Immature natural killer cell (primary cell): ENCODE results near the gene PLK3. TPM values are rescaled to one million over a fixed set of nuclear protein-coding genes. Genes with fewer than 3 reads are reported as not detected.
"Not testable (repeated sequence)": the region's sequence is repeated elsewhere in the genome, so short reads cannot be mapped to it uniquely, and the experiment has no call there.

Experiments
- DNase-seq, 3 donors: peaks; one replicate each; pipeline ENCODE4 v3.0.0; 2022; ENCODE audit warnings: mixed read lengths in 1 of 3
- H3K27ac Mint-ChIP-seq, 6 donors: one replicate each; pipeline ENCODE4 v1.8.0; 2020; ENCODE audit warnings: mixed read lengths in 6 of 6, mild to moderate bottlenecking in 5 of 6, inconsistent platforms in 4 of 6, moderate library complexity in 3 of 6
- H3K27me3 Mint-ChIP-seq, 3 donors: one replicate each; pipeline ENCODE4 v1.8.0; 2020 to 2021; ENCODE audit warnings: low read depth in 3 of 3, mild to moderate bottlenecking in 3 of 3, mixed read lengths in 3 of 3, moderate library complexity in 3 of 3, inconsistent platforms in 1 of 3
- H3K36me3 Mint-ChIP-seq, 3 donors: one replicate each; pipeline ENCODE4 v1.8.0; 2020; ENCODE audit warnings: mixed read lengths in 3 of 3, inconsistent platforms in 2 of 3, mild to moderate bottlenecking in 2 of 3
- H3K4me1 Mint-ChIP-seq, 2 donors: one replicate each; pipeline ENCODE4 v1.8.0; 2020; ENCODE audit warnings: inconsistent platforms in 2 of 2, mild to moderate bottlenecking in 2 of 2, mixed read lengths in 2 of 2, moderate library complexity in 1 of 2
- H3K4me3 Mint-ChIP-seq, 5 donors: one replicate each; pipeline ENCODE4 v1.8.0; 2020; ENCODE audit warnings: mild to moderate bottlenecking in 5 of 5, mixed read lengths in 5 of 5, inconsistent platforms in 3 of 5, moderate library complexity in 3 of 5
- H3K9me3 Mint-ChIP-seq, 6 donors: one replicate each; pipeline ENCODE4 v1.8.0; 2020; ENCODE audit warnings: mild to moderate bottlenecking in 6 of 6, mixed read lengths in 6 of 6, inconsistent platforms in 4 of 6, moderate library complexity in 3 of 6
- polyA plus RNA-seq, 3 donors: library from polyadenylated mRNA; unstranded; fragments of 300-500 nt; fragmentation: Illumina TruSeq; gene quantifications; one replicate each; pipeline ENCODE4 v1.2.3, GENCODE V29; 2021

The PLK3 gene
- polyA plus RNA-seq, 3 donors from 2014 or later, result 2.1 to 5.0 (median 2.1) TPM

- peaks cover 35 to 50% of the 10 kb centered on the region in 2 donors for H3K4me1 Mint-ChIP-seq
- peak within 1 kb of the TSS; percentile 91 to 98 (median 96) for H3K27ac Mint-ChIP-seq
- peaks cover 0 to 3% (median 0%) of the 10 kb centered on the region in 3 donors for H3K36me3 Mint-ChIP-seq
- H3K27me3 Mint-ChIP-seq, result peaks cover 0 to 7% (median 3%) of the 10 kb centered on the region in 3 donors
- peak within 1 kb of the TSS; percentile 56 to 76 (median 66) for H3K4me3 Mint-ChIP-seq
- no peaks in the 10 kb centered on the region for H3K9me3 Mint-ChIP-seq
- DNase-seq, result no peak
Measured at GRCh38 chr1:44808063-44808937, 8.1 kb downstream of the PLK3 start, which contains the start of gene BTBD19. Gene BTBD19, plus strand, starts transcription at chr1:44808523. Its CDS starts 298 bp downstream, at chr1:44808821.

GRCh38 chr1:44808938-44809917, 9.1 kb downstream of the PLK3 start:
- H3K4me3 Mint-ChIP-seq, result peak overlapping the region; percentile 56 to 76 (median 66)
- peaks cover 41 to 56% of the 10 kb centered on the region in 2 donors for H3K4me1 Mint-ChIP-seq
- H3K36me3 Mint-ChIP-seq, result peaks cover 0 to 3% (median 0%) of the 10 kb centered on the region in 3 donors
- peaks cover 0 to 7% (median 3%) of the 10 kb centered on the region in 3 donors for H3K27me3 Mint-ChIP-seq
- no peaks in the 10 kb centered on the region for H3K9me3 Mint-ChIP-seq
- DNase-seq, result peak; percentile 73 to 82 (median 79)
- peak overlapping the region; percentile 91 to 98 (median 96) for H3K27ac Mint-ChIP-seq

- H3K9me3 Mint-ChIP-seq, result no peaks in the 10 kb centered on the region
- no peak overlapping the region for H3K4me3 Mint-ChIP-seq
- H3K27ac Mint-ChIP-seq, result peak overlapping the region; percentile 67 to 98 (median 96)
- peaks cover 0 to 7% (median 7%) of the 10 kb centered on the region in 3 donors for H3K27me3 Mint-ChIP-seq
- peaks cover 0 to under 1% (median 0%) of the 10 kb centered on the region in 3 donors for H3K36me3 Mint-ChIP-seq
- H3K4me1 Mint-ChIP-seq, result peaks cover 49 to 62% of the 10 kb centered on the region in 2 donors
- no peak for DNase-seq
Measured at GRCh38 chr1:44810101-44810761, 10.1 kb downstream of the PLK3 start.

GRCh38 chr1:44810762-44811105, 10.6 kb downstream of the PLK3 start:
- Mint-ChIP-seq H3K4me1 (peaks cover 52 to 64% of the 10 kb centered on the region in 2 donors), H3K27ac (peak overlapping the region; percentile 27 to 98 (median 72)), H3K4me3 (peak overlapping the region in 1 of 5 donors; percentile 69)
- DNase-seq, H3K9me3 Mint-ChIP-seq, H3K27me3 Mint-ChIP-seq, H3K36me3 Mint-ChIP-seq: not testable (repeated sequence)

GRCh38 chr1:44811234-44811633, 11.1 kb downstream of the PLK3 start:
- H3K27ac Mint-ChIP-seq, result peak overlapping the region; percentile 14 to 98 (median 50)
- peak overlapping the region in 4 of 5 donors; percentile 33 to 69 (median 48) for H3K4me3 Mint-ChIP-seq
- peaks cover 52 to 64% of the 10 kb centered on the region in 2 donors for H3K4me1 Mint-ChIP-seq
- H3K36me3 Mint-ChIP-seq, result no peaks in the 10 kb centered on the region
- no peaks in the 10 kb centered on the region for H3K9me3 Mint-ChIP-seq
- H3K27me3 Mint-ChIP-seq, result peaks cover 0 to 8% (median 7%) of the 10 kb centered on the region in 3 donors
- DNase-seq, result no peak

GRCh38 chr1:44812822-44813543, 12.8 kb downstream of the PLK3 start:
- H3K27me3 Mint-ChIP-seq, result peaks cover 0 to 13% (median 7%) of the 10 kb centered on the region in 3 donors
- no peaks in the 10 kb centered on the region for H3K9me3 Mint-ChIP-seq
- peak overlapping the region in 1 of 6 donors; percentile 67 for H3K27ac Mint-ChIP-seq
- no peak for DNase-seq
- peak overlapping the region in 4 of 5 donors; percentile 36 to 87 (median 76) for H3K4me3 Mint-ChIP-seq
- H3K4me1 Mint-ChIP-seq, result peaks cover 53 to 55% of the 10 kb centered on the region in 2 donors
- H3K36me3 Mint-ChIP-seq, result no peaks in the 10 kb centered on the region

- not testable (repeated sequence) for H3K9me3 Mint-ChIP-seq
- Mint-ChIP-seq H3K27ac (peak overlapping the region in 1 of 6 donors; percentile 29), H3K4me3 (peak overlapping the region in 1 of 5 donors; percentile 87)
Measured at GRCh38 chr1:44815926-44816325, 15.7 kb downstream of the PLK3 start.

GRCh38 chr1:44817307-44817706, 17.1 kb downstream of the PLK3 start:
- Mint-ChIP-seq H3K36me3 (no peaks in the 10 kb centered on the region), H3K4me1 (peaks cover 53 to 65% of the 10 kb centered on the region in 2 donors), H3K4me3 (peak overlapping the region in 4 of 5 donors; percentile 9 to 72 (median 60)), H3K27ac (peak overlapping the region; percentile 54 to 100 (median 79)), H3K9me3 (no peaks in the 10 kb centered on the region), H3K27me3 (peaks cover 4 to 16% (median 11%) of the 10 kb centered on the region in 3 donors)
- no peak for DNase-seq

More at GRCh38 chr1:44815926-44816325, 15.7 kb downstream of the PLK3 start:
- peaks cover 54 to 64% of the 10 kb centered on the region in 2 donors for H3K4me1 Mint-ChIP-seq
- H3K36me3 Mint-ChIP-seq, DNase-seq: not testable (repeated sequence)
- peaks cover 4 to 16% (median 11%) of the 10 kb centered on the region in 3 donors for H3K27me3 Mint-ChIP-seq

GRCh38 chr1:44817771-44818495, 17.8 kb downstream of the PLK3 start:
- no peaks in the 10 kb centered on the region for H3K9me3 Mint-ChIP-seq
- DNase-seq, result no peak
- H3K27ac Mint-ChIP-seq, result peak overlapping the region; percentile 58 to 100 (median 80)
- H3K4me1 Mint-ChIP-seq, result peaks cover 51 to 65% of the 10 kb centered on the region in 2 donors
- peaks cover 4 to 16% (median 11%) of the 10 kb centered on the region in 3 donors for H3K27me3 Mint-ChIP-seq
- H3K4me3 Mint-ChIP-seq, result peak overlapping the region; percentile 50 to 97 (median 67)
- no peaks in the 10 kb centered on the region for H3K36me3 Mint-ChIP-seq

GRCh38 chr1:44819196-44819607, 19.0 kb downstream of the PLK3 start:
- Mint-ChIP-seq H3K27ac (peak overlapping the region; percentile 100), H3K36me3 (no peaks in the 10 kb centered on the region), H3K4me1 (peaks cover 45 to 59% of the 10 kb centered on the region in 2 donors), H3K4me3 (peak overlapping the region; percentile 88 to 98 (median 97)), H3K9me3 (no peaks in the 10 kb centered on the region), H3K27me3 (peaks cover 4 to 16% (median 11%) of the 10 kb centered on the region in 3 donors)
- DNase-seq, result no peak

GRCh38 chr1:44819608-44820327, 19.6 kb downstream of the PLK3 start:
- no peaks in the 10 kb centered on the region for H3K36me3 Mint-ChIP-seq
- peaks cover 4 to 16% (median 9%) of the 10 kb centered on the region in 3 donors for H3K27me3 Mint-ChIP-seq
- DNase-seq, result peak; percentile 90 to 91 (median 91)
- H3K4me3 Mint-ChIP-seq, result peak overlapping the region; percentile 88 to 98 (median 97)
- no peaks in the 10 kb centered on the region for H3K9me3 Mint-ChIP-seq
- H3K4me1 Mint-ChIP-seq, result peaks cover 44 to 55% of the 10 kb centered on the region in 2 donors
- H3K27ac Mint-ChIP-seq, result peak overlapping the region; percentile 100
